ENCODE data around the gene EBPL.
A peak's percentile ranks its signal among the peaks of the same experiment; 100 is the strongest.

EBPL gene

DNA sequence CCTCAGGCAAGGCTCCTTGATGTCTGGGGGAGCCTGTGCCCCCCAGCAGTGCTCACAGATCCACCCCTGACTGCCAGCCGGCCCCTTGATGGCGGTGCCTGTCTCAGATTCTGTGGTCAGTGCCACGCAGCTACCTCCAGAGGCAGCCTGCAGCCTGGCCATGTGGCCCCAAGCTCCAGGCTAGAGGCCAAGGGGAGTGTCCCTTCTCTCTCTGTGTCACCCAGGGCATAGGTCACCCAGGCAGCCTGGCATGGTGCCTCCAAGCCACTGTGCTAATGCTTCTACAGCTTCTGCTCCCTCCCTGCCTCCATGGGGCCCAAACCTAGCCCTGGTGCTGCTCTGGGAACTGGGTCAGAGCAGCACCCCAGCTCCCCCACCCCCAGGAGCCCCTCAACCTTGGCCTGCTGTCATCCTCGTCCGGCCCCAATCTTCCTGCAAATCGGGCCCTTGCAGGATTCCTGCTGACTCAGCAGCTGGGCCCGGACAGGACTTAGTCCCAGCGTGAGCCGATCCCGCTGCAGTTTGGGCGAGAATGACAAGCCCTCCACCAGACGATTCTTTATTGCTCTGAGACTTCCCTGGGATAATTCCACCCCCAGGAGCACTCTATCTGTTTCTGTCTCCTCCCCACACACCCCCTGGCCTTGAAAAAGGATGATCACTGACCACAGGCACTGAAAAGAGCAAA, 65.8 kb downstream of the EBPL start:
- TF ChIP-seq, protein P1, sequence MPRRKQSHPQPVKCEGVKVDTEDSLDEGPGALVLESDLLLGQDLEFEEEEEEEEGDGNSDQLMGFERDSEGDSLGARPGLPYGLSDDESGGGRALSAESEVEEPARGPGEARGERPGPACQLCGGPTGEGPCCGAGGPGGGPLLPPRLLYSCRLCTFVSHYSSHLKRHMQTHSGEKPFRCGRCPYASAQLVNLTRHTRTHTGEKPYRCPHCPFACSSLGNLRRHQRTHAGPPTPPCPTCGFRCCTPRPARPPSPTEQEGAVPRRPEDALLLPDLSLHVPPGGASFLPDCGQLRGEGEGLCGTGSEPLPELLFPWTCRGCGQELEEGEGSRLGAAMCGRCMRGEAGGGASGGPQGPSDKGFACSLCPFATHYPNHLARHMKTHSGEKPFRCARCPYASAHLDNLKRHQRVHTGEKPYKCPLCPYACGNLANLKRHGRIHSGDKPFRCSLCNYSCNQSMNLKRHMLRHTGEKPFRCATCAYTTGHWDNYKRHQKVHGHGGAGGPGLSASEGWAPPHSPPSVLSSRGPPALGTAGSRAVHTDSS (tag by site-specific recombination; IDR thresholded peaks at IDR 0.05) = no peak
- TF ChIP-seq ZNF48 (tag by site-specific recombination; IDR thresholded peaks at IDR 0.05) (no peak), ZNF660 (tag by site-specific recombination; IDR thresholded peaks at IDR 0.05) (no peak), GLIS1 (tag by site-specific recombination; IDR thresholded peaks at IDR 0.05) (0 out of 2 replicates have a peak, but pooled peaks have one; percentile 17), SALL2 (tag by site-specific recombination; IDR thresholded peaks at IDR 0.05; ENCODE audit: borderline replicate concordance) (no peak)
- ChIA-PET POLR2A (no interaction called here), CTCF (interaction anchor here (0.6 kb wide), 1 partner anchor 409 kb away, joined by 3 read pairs; no protein-coding TSS in a partner anchor)
- H3K36me3 ChIP-seq (ENCODE audit: control insufficient read depth in 2 of 2, insufficient read depth in 1 of 2, low read length in 2 of 2) = no peaks in the 10 kb centered on the region
- no peak overlapping the region for H3K4me3 ChIP-seq (ENCODE audit: low read depth, low read length)
- no peaks in the 10 kb centered on the region for H3K4me1 ChIP-seq (ENCODE audit: control insufficient read depth, insufficient read depth, low read length)
- no peaks in the 10 kb centered on the region for H3K9me3 ChIP-seq (ENCODE audit: control insufficient read depth, insufficient read depth, low read depth, low read length)
- no peak overlapping the region for H3K27ac ChIP-seq (ENCODE audit: extremely low read depth, low read depth, low read length)

DNA sequence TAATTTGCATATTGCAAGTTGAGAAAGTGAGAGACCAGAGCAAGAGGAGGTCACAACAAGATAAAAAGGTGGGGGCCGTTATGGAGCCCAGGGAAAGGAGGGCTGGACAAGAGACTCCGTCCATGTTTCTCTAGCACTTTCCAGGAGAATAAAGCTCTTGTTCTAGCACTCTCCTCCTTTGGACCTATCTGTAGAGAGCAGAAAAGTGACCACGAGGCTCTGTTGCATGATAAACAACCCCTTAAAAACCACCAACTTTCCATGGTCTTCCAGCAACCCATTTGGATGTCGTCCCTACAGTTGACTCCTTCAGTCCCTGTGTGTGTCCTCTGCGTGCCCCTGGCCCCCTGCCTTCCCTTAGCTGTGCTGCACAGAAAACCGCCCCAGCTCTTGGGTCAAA, 67.1 kb downstream of the EBPL start:
- Histone ChIP-seq H3K9me3 (ENCODE audit: control insufficient read depth, insufficient read depth, low read depth, low read length) (no peaks in the 10 kb centered on the region), H3K4me3 (ENCODE audit: low read depth, low read length) (no peak overlapping the region), H3K36me3 (ENCODE audit: control insufficient read depth in 2 of 2, insufficient read depth in 1 of 2, low read length in 2 of 2) (no peaks in the 10 kb centered on the region), H3K4me1 (ENCODE audit: control insufficient read depth, insufficient read depth, low read length) (no peaks in the 10 kb centered on the region), H3K27ac (ENCODE audit: extremely low read depth, low read depth, low read length) (no peak overlapping the region)
- CTCF ChIA-PET = no interaction called here
- no peak for TF ChIP-seq ZFP41 (tag by site-specific recombination; IDR thresholded peaks at IDR 0.05; ENCODE audit: borderline replicate concordance)
- TF ChIP-seq ZBTB21 (tag by site-specific recombination; IDR thresholded peaks at IDR 0.05) = no peak
- TF ChIP-seq, protein P2, sequence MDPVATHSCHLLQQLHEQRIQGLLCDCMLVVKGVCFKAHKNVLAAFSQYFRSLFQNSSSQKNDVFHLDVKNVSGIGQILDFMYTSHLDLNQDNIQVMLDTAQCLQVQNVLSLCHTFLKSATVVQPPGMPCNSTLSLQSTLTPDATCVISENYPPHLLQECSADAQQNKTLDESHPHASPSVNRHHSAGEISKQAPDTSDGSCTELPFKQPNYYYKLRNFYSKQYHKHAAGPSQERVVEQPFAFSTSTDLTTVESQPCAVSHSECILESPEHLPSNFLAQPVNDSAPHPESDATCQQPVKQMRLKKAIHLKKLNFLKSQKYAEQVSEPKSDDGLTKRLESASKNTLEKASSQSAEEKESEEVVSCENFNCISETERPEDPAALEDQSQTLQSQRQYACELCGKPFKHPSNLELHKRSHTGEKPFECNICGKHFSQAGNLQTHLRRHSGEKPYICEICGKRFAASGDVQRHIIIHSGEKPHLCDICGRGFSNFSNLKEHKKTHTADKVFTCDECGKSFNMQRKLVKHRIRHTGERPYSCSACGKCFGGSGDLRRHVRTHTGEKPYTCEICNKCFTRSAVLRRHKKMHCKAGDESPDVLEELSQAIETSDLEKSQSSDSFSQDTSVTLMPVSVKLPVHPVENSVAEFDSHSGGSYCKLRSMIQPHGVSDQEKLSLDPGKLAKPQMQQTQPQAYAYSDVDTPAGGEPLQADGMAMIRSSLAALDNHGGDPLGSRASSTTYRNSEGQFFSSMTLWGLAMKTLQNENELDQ (tag by site-specific recombination; IDR thresholded peaks at IDR 0.05; ENCODE audit: low read depth) = no peak
- TF ChIP-seq, protein P3, sequence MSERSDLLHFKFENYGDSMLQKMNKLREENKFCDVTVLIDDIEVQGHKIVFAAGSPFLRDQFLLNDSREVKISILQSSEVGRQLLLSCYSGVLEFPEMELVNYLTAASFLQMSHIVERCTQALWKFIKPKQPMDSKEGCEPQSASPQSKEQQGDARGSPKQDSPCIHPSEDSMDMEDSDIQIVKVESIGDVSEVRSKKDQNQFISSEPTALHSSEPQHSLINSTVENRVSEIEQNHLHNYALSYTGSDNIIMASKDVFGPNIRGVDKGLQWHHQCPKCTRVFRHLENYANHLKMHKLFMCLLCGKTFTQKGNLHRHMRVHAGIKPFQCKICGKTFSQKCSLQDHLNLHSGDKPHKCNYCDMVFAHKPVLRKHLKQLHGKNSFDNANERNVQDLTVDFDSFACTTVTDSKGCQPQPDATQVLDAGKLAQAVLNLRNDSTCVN (tag by site-specific recombination; optimal IDR thresholded peaks at IDR 0.05) = no peak
- TF ChIP-seq ZNF140 (tag by site-specific recombination; IDR thresholded peaks at IDR 0.05) = no peak
- TF ChIP-seq, protein P4, sequence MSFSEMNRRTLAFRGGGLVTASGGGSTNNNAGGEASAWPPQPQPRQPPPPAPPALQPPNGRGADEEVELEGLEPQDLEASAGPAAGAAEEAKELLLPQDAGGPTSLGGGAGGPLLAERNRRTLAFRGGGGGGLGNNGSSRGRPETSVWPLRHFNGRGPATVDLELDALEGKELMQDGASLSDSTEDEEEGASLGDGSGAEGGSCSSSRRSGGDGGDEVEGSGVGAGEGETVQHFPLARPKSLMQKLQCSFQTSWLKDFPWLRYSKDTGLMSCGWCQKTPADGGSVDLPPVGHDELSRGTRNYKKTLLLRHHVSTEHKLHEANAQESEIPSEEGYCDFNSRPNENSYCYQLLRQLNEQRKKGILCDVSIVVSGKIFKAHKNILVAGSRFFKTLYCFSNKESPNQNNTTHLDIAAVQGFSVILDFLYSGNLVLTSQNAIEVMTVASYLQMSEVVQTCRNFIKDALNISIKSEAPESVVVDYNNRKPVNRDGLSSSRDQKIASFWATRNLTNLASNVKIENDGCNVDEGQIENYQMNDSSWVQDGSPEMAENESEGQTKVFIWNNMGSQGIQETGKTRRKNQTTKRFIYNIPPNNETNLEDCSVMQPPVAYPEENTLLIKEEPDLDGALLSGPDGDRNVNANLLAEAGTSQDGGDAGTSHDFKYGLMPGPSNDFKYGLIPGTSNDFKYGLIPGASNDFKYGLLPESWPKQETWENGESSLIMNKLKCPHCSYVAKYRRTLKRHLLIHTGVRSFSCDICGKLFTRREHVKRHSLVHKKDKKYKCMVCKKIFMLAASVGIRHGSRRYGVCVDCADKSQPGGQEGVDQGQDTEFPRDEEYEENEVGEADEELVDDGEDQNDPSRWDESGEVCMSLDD (tag by site-specific recombination; IDR thresholded peaks at IDR 0.05) = no peak
- TF ChIP-seq ZNF707 (tag by site-specific recombination; IDR thresholded peaks at IDR 0.05) = no peak
- TF ChIP-seq ZNF677 (tag by site-specific recombination; IDR thresholded peaks at IDR 0.05) = no peak
- TF ChIP-seq ZNF324 (tag by site-specific recombination; IDR thresholded peaks at IDR 0.05) = no peak
- TF ChIP-seq, protein P5, sequence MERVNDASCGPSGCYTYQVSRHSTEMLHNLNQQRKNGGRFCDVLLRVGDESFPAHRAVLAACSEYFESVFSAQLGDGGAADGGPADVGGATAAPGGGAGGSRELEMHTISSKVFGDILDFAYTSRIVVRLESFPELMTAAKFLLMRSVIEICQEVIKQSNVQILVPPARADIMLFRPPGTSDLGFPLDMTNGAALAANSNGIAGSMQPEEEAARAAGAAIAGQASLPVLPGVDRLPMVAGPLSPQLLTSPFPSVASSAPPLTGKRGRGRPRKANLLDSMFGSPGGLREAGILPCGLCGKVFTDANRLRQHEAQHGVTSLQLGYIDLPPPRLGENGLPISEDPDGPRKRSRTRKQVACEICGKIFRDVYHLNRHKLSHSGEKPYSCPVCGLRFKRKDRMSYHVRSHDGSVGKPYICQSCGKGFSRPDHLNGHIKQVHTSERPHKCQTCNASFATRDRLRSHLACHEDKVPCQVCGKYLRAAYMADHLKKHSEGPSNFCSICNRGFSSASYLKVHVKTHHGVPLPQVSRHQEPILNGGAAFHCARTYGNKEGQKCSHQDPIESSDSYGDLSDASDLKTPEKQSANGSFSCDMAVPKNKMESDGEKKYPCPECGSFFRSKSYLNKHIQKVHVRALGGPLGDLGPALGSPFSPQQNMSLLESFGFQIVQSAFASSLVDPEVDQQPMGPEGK (tag by site-specific recombination; IDR thresholded peaks at IDR 0.05) = no peak
- no peak for TF ChIP-seq ZEB2 (tag by site-specific recombination; IDR thresholded peaks at IDR 0.05)
- TF ChIP-seq, protein P6, sequence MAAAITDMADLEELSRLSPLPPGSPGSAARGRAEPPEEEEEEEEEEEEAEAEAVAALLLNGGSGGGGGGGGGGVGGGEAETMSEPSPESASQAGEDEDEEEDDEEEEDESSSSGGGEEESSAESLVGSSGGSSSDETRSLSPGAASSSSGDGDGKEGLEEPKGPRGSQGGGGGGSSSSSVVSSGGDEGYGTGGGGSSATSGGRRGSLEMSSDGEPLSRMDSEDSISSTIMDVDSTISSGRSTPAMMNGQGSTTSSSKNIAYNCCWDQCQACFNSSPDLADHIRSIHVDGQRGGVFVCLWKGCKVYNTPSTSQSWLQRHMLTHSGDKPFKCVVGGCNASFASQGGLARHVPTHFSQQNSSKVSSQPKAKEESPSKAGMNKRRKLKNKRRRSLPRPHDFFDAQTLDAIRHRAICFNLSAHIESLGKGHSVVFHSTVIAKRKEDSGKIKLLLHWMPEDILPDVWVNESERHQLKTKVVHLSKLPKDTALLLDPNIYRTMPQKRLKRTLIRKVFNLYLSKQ (tag by site-specific recombination; IDR thresholded peaks at IDR 0.05; ENCODE audit: borderline replicate concordance) = no peak
- TF ChIP-seq ZNF221 (tag by site-specific recombination; IDR thresholded peaks at IDR 0.05; ENCODE audit: borderline replicate concordance) = no peak
- TF ChIP-seq ZNF157 (tag by site-specific recombination; IDR thresholded peaks at IDR 0.05) = no peak
- no peak for TF ChIP-seq KLF1 (tag by site-specific recombination; IDR thresholded peaks at IDR 0.05)
- TF ChIP-seq ZNF701 (tag by site-specific recombination; IDR thresholded peaks at IDR 0.05) = no peak
- TF ChIP-seq ZNF548 (tag by site-specific recombination; IDR thresholded peaks at IDR 0.05) = no peak
- POLR2A ChIA-PET = no interaction called here
